Chondrocyte (in vitro differentiated cells): ENCODE data around the gene MAP3K20. TPM values are rescaled to one million over a fixed set of nuclear protein-coding genes. Genes with fewer than 3 reads are reported as not detected.
A peak's percentile ranks its signal among the peaks of the same experiment; 100 is the strongest.

Experiments used
- DNase-seq: peaks from one replicate; pipeline ENCODE4 v3.0.0; 2021; ENCODE audit warnings: mixed read lengths, low spot score
- H3K27ac Mint-ChIP-seq: one replicate; pipeline ENCODE4 v1.8.0; 2021; ENCODE audit warnings: mild to moderate bottlenecking, moderate library complexity, mixed read lengths; ENCODE audit not compliant: unreplicated experiment
- H3K27me3 Mint-ChIP-seq: 2 replicates; pipeline ENCODE4 v1.8.0; 2021; ENCODE audit warnings: low read depth, mixed read lengths
- H3K36me3 Mint-ChIP-seq: 2 replicates; pipeline ENCODE4 v1.8.0; 2021; ENCODE audit warnings: low read depth, mixed read lengths
- H3K4me1 Mint-ChIP-seq: 2 replicates; pipeline ENCODE4 v1.8.0; 2021; ENCODE audit warnings: low read depth, mild to moderate bottlenecking, mixed read lengths
- H3K4me3 Mint-ChIP-seq: one replicate; pipeline ENCODE4 v1.8.0; 2021; ENCODE audit warnings: mild to moderate bottlenecking, moderate library complexity, mixed read lengths; ENCODE audit not compliant: unreplicated experiment
- H3K9me3 Mint-ChIP-seq: 2 replicates; pipeline ENCODE4 v1.8.0; 2021; ENCODE audit warnings: low read depth, mixed read lengths
- CTCF ChIP-seq: fragments of 200-600 bp; sonication (generic); IDR thresholded peaks from 2 replicates; pipeline ENCODE4 v1.5.0; 2021; ENCODE audit warnings: antibody characterized with exemption, mild to moderate bottlenecking, moderate library complexity
- total RNA-seq: library from RNA; stranded (reverse); gene quantifications from 3 replicates; pipeline ENCODE4 v1.2.1, GENCODE V29; 2021

MAP3K20 gene
- total RNA-seq, 1 donor from 2014 or later: 68.5 TPM

DNA sequence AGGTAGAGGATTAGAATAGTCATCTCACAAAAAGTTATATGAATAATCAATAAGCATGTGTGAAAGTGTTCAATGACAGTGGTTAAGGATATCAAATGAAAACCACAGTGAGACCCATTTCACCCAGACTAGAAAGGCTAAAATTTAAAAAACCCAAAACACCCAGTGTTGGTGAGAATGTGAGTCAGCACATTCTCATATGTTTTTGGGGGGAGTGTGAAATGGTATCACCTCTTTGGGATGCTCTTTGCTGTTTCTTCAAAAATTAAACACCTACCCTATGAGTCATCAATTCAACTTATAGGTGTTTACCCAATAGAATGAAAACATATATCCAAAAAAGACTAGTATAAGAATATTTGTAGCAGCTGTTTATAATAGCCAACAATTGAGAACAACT is 69.8 kb downstream of the MAP3K20 start:
- Mint-ChIP-seq H3K4me3 (no peak overlapping the region), H3K4me1 (peaks cover 35% of the 10 kb centered on the region), H3K27me3 (no peaks in the 10 kb centered on the region), H3K9me3 (peaks cover 11% of the 10 kb centered on the region), H3K36me3 (peaks cover 12% of the 10 kb centered on the region), H3K27ac (no peak overlapping the region)
- no peak for DNase-seq
- no peak for TF ChIP-seq CTCF

- no peak for TF ChIP-seq CTCF
- Mint-ChIP-seq H3K27me3 (no peaks in the 10 kb centered on the region), H3K4me1 (peaks cover 40% of the 10 kb centered on the region), H3K4me3 (no peak overlapping the region), H3K27ac (peak overlapping the region; percentile 3), H3K9me3 (peaks cover 5% of the 10 kb centered on the region), H3K36me3 (peaks cover 5% of the 10 kb centered on the region)
- no peak for DNase-seq
Measured at GRCh38 chr2:173146590-173146989, 70.9 kb downstream of the MAP3K20 start.

- peak overlapping the region; percentile 74 for H3K27ac Mint-ChIP-seq
- H3K4me3 Mint-ChIP-seq: no peak overlapping the region
- no peaks in the 10 kb centered on the region for H3K9me3 Mint-ChIP-seq
- TF ChIP-seq CTCF: no peak
- no peaks in the 10 kb centered on the region for H3K36me3 Mint-ChIP-seq
- H3K4me1 Mint-ChIP-seq: peaks cover 50% of the 10 kb centered on the region
- no peak for DNase-seq
- H3K27me3 Mint-ChIP-seq: no peaks in the 10 kb centered on the region
Measured at GRCh38 chr2:173148520-173148919, 72.9 kb downstream of the MAP3K20 start.

DNA sequence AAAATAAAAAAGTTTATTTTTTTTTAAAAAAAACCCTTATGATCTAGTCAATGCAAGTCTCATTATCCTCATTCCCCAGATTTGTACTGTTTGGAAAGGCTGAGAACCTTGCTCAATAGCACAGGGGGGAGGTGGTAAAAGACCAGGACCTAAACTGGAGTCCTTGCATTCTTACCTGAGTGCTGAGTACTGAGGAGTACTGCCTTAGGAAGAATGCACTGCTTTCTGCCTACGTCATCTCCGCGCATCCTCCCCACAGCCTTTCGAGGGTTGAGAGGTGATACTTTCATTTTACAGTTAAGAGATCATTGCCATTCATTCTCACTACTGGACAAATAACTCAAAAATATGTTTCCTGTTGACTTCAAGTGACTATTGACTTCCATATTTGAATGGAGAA is 73.8 kb downstream of the MAP3K20 start:
- H3K27ac Mint-ChIP-seq: no peak overlapping the region
- H3K36me3 Mint-ChIP-seq: no peaks in the 10 kb centered on the region
- DNase-seq: no peak
- no peak for TF ChIP-seq CTCF
- H3K4me1 Mint-ChIP-seq: peaks cover 50% of the 10 kb centered on the region
- H3K27me3 Mint-ChIP-seq: no peaks in the 10 kb centered on the region
- H3K4me3 Mint-ChIP-seq: no peak overlapping the region
- no peaks in the 10 kb centered on the region for H3K9me3 Mint-ChIP-seq

DNA sequence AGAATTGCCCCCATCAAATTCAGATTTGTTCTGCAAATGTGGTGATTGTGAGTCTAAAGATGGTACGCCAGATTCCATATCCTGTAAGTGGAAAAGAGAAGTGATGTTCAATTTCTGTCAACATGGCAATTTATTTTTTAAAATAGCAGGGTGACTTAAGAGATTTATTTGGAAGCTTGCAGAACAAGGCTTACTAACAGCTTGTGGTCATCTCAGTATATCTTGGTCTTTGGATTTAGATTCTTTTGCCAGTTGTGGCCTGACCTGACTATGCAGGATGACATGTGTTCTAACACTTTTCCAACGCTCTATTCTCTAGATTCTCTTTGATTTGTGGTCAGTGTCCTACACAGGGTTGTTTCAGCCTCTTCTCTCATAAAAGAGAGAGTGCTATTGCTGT is 74.4 kb downstream of the MAP3K20 start:
- no peaks in the 10 kb centered on the region for H3K36me3 Mint-ChIP-seq
- H3K4me1 Mint-ChIP-seq: peaks cover 50% of the 10 kb centered on the region
- no peak overlapping the region for H3K4me3 Mint-ChIP-seq
- H3K27me3 Mint-ChIP-seq: no peaks in the 10 kb centered on the region
- TF ChIP-seq CTCF: no peak
- H3K27ac Mint-ChIP-seq: no peak overlapping the region
- no peak for DNase-seq
- no peaks in the 10 kb centered on the region for H3K9me3 Mint-ChIP-seq
